Endothelial cell of umbilical vein (primary cell): ENCODE measurements around the gene FANCC. TPM values are rescaled to one million over a fixed set of nuclear protein-coding genes. Genes with fewer than 3 reads are reported as not detected.

ENCODE experiments used
- BruUV-seq: library from RNA; stranded (reverse); fragments of 400-500 nt; replicated peaks from 2 replicates; lab custom pipeline; 2021; lab: Mats Ljungman, UMichigan
- CTCF ChIA-PET: fragments of 300-600, 350-600 bp; sonication (Branson Sonifier 250); formaldehyde crosslinking; loops from one replicate; lab custom pipeline; 2021; ENCODE audit warnings: antibody characterized with exemption, inconsistent platforms; lab: Charles Lee
- POLR2A ChIA-PET: fragments of 300-600, 350-600 bp; sonication (Branson Sonifier 250); formaldehyde crosslinking; loops from one replicate; lab custom pipeline; 2021; ENCODE audit warnings: antibody characterized with exemption, inconsistent platforms; lab: Charles Lee
- DNase-seq: peaks from one replicate; pipeline ENCODE4 v3.0.0-alpha.2; 2011; ENCODE audit warnings: low read depth, low spot score
- FAIRE-seq: peaks from 2 replicates; lab custom pipeline; 2011; peaks lifted over from hg19 to GRCh38; lab: Jason Lieb, UNC
- H2AFZ ChIP-seq: 2 replicates; pipeline ENCODE4 v1.6.0; 2012; ENCODE audit warnings: low read depth, low read length, control low read depth, inconsistent platforms
- H3K27ac ChIP-seq: 2 replicates; pipeline ENCODE4 v1.5.1; 2011; ENCODE audit warnings: low read depth, mild to moderate bottlenecking, control low read depth, low read length, moderate library complexity; ENCODE audit not compliant: insufficient read depth
- H3K27me3 ChIP-seq, 2 experiments: 2 replicates each; pipeline versions ENCODE4 v1.6.0 to v1.6.1; 2011; ENCODE audit warnings: low read length in 2 of 2, mixed read lengths in 1 of 2; ENCODE audit not compliant: control insufficient read depth in 2 of 2, insufficient read depth in 2 of 2
- H3K36me3 ChIP-seq, 2 experiments: 2 replicates in 1 of 2; 3 replicates in 1 of 2; pipeline ENCODE4 v1.5.1; 2011; ENCODE audit warnings: low read length in 2 of 2, mild to moderate bottlenecking in 1 of 2, moderate library complexity in 1 of 2; ENCODE audit not compliant: control insufficient read depth in 2 of 2, insufficient read depth in 2 of 2; ENCODE audit errors: extremely low read depth in 1 of 2
- H3K4me1 ChIP-seq: 3 replicates; pipeline ENCODE4 v1.5.1; 2011; ENCODE audit warnings: mild to moderate bottlenecking, low read length; ENCODE audit not compliant: control insufficient read depth, insufficient read depth; ENCODE audit errors: extremely low read depth
- H3K4me2 ChIP-seq: 2 replicates; pipeline ENCODE4 v1.6.1; 2011; ENCODE audit warnings: low read length, control low read depth, mixed read lengths; ENCODE audit not compliant: insufficient read depth
- H3K4me3 ChIP-seq, 3 experiments: fragments of 200-600 bp in 1 of 3; sonication (generic), shearing (Covaris generic) in 1 of 3; replicated peaks in 1 of 3; 2 replicates each; pipeline ENCODE4 v1.5.1; 2011 to 2016; ENCODE audit warnings: control low read depth in 3 of 3, low read length in 3 of 3, mild to moderate bottlenecking in 2 of 3, inconsistent platforms in 1 of 3, low read depth in 1 of 3, moderate library complexity in 1 of 3; ENCODE audit not compliant: insufficient read depth in 1 of 3
- H3K79me2 ChIP-seq: 2 replicates; pipeline ENCODE4 v1.6.0; 2012; ENCODE audit warnings: low read length, inconsistent platforms; ENCODE audit not compliant: control insufficient read depth, insufficient read depth
- H3K9ac ChIP-seq: replicated peaks from 2 replicates; pipeline ENCODE3; 2011; ENCODE audit warnings: low read length, control low read depth; ENCODE audit not compliant: insufficient read depth; ENCODE audit errors: extremely low read depth
- H3K9me1 ChIP-seq: replicated peaks from 3 replicates; pipeline ENCODE4 v1.6.0; 2011; ENCODE audit warnings: mild to moderate bottlenecking, low read length; ENCODE audit not compliant: control insufficient read depth, insufficient read depth; ENCODE audit errors: extremely low read depth
- H3K9me3 ChIP-seq: replicated peaks from 2 replicates; pipeline ENCODE4 v1.5.1; 2012; ENCODE audit warnings: low read length, inconsistent platforms; ENCODE audit not compliant: control insufficient read depth, insufficient read depth
- H4K20me1 ChIP-seq: replicated peaks from 2 replicates; pipeline ENCODE3; 2011; ENCODE audit warnings: mild to moderate bottlenecking, low read length; ENCODE audit not compliant: control insufficient read depth, insufficient read depth; ENCODE audit errors: extremely low read depth
- CTCF ChIP-seq, 2 donors: IDR thresholded peaks; 1 replicate in 1 of 2; 2 replicates in 1 of 2; pipeline ENCODE4 v1.5.1; 2011; ENCODE audit warnings: low read length in 2 of 2, mild to moderate bottlenecking in 2 of 2, moderate library complexity in 2 of 2, control low read depth in 1 of 2, inconsistent platforms in 1 of 2, low read depth in 1 of 2; ENCODE audit not compliant: insufficient read depth in 1 of 2; ENCODE audit errors: extremely low read depth in 1 of 2
- EZH2 ChIP-seq: IDR thresholded peaks from 2 replicates; pipeline ENCODE4 v1.6.1; 2012; ENCODE audit warnings: borderline replicate concordance, low read depth, mild to moderate bottlenecking, moderate library complexity, low read length, inconsistent platforms; ENCODE audit not compliant: severe bottlenecking
- FOS ChIP-seq: IDR thresholded peaks from 2 replicates; pipeline ENCODE4 v1.6.1; 2011; ENCODE audit warnings: mild to moderate bottlenecking, low read length, moderate library complexity, borderline replicate concordance; ENCODE audit not compliant: insufficient read depth
- GATA2 ChIP-seq: IDR thresholded peaks from 2 replicates; pipeline ENCODE4 v1.7.0; 2011; ENCODE audit warnings: low read depth, mild to moderate bottlenecking, moderate library complexity, mixed read lengths, low read length; ENCODE audit not compliant: insufficient read length, insufficient read depth
- JUN ChIP-seq: IDR thresholded peaks from 2 replicates; pipeline ENCODE4 v1.6.1; 2011; ENCODE audit warnings: borderline replicate concordance, low read depth; ENCODE audit not compliant: insufficient read length, insufficient read depth
- MAX ChIP-seq: IDR thresholded peaks from 2 replicates; pipeline ENCODE4 v1.6.1; 2011; ENCODE audit not compliant: insufficient read depth, insufficient read length
- MYC ChIP-seq: IDR thresholded peaks from one replicate; pipeline ENCODE4 v1.6.1; 2011; ENCODE audit warnings: mild to moderate bottlenecking, low read depth, low read length
- POLR2A ChIP-seq: IDR thresholded peaks from 2 replicates; pipeline ENCODE4 v1.6.1; 2012; ENCODE audit warnings: low read depth, mild to moderate bottlenecking, control low read depth, low read length
- POLR2AphosphoS5 ChIP-seq: IDR thresholded peaks from 2 replicates; pipeline ENCODE4 v1.6.1; 2012; ENCODE audit warnings: low read depth, mild to moderate bottlenecking, control low read depth, low read length, moderate library complexity; ENCODE audit not compliant: insufficient read depth
- dilution Hi-C: fragments of 300-500 bp; cut with MboI; formaldehyde crosslinking; loops from one replicate; pipeline ENCODE4 v1.15.0; 2019; ENCODE audit warnings: low sequenced_read_pairs; ENCODE audit not compliant: extremely low pct_ligation_motif_present
- intact Hi-C: fragments of 100-400 bp; cut with micrococcal nuclease; formaldehyde crosslinking; loops from one replicate; pipeline ENCODE4 v1.10.0; 2022
- polyA plus RNA-seq, 4 experiments: library from polyadenylated mRNA; depleted of rRNA in 3 of 4; stranded (reverse) in 3 of 4; unstranded in 1 of 4; fragments of >200 nt; gene quantifications; 2 replicates each; pipeline versions ENCODE4 v1.2.1 to v1.2.3, GENCODE V29; 2011 to 2012; ENCODE audit warnings: missing spikeins in 1 of 4
- total RNA-seq: library from RNA; stranded (reverse); gene quantifications from 2 replicates; pipeline ENCODE4 v1.2.3, GENCODE V29; 2021

Gene FANCC
- total and polyA plus RNA-seq, 2 donors (not counting 3 experiments of a cell fraction or from before 2014, with no cell fraction given): 5.7 to 13.1 TPM

DNA sequence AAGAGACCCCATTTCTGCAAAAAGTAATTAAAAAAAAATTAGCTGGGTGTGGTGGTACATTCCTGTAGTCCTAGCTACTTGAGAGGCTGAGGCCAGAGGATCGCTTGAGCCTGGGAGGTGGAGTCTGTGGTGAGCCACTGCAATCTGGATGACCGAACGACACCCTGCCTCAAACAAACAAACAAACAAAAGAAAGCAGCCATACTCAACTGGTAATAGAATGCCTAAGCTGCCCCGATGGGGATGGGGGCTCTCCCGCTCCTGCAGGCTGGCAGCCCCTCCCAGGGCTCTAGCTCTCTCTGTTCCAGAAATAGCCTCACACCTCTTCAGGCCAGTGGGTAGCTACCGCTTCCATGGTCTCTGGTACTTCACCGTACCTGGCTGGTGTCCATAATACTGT is 241.8 kb downstream of the FANCC start:
- no peaks in the 10 kb centered on the region for H4K20me1 ChIP-seq

More for the DNA sequence above, 241.8 kb downstream of the FANCC start:
- no peak for DNase-seq
- Histone ChIP-seq H3K4me2 (no peak overlapping the region), H3K9me1 (no peaks in the 10 kb centered on the region), H3K4me3 (no peak overlapping the region), H3K9me3 (no peaks in the 10 kb centered on the region), H3K27me3 (no peaks in the 10 kb centered on the region), H3K79me2 (peaks cover 9% of the 10 kb centered on the region), H3K9ac (no peak overlapping the region), H2AFZ (no peak overlapping the region), H3K36me3 (peaks cover 0 to 12% of the 10 kb centered on the region in 2 experiments), H3K27ac (no peak overlapping the region), H3K4me1 (no peaks in the 10 kb centered on the region)
- BruUV-seq: no TSS peak
- POLR2A ChIA-PET: no interaction called here
- TF ChIP-seq MAX (no peak), POLR2A (no peak), FOS (no peak), MYC (no peak), EZH2 (no peak), JUN (no peak), GATA2 (no peak), POLR2AphosphoS5 (no peak), CTCF (IDR thresholded peaks at IDR 0.05; ENCODE audit: extremely low read depth in 1 of 2, insufficient read depth in 1 of 2, low read depth in 1 of 2, low read length in 2 of 2) (no peak)
- intact Hi-C loops (no loop called here), dilution Hi-C loops (no loop called here)
- CTCF ChIA-PET: interaction anchor here (1.0 to 1.3 kb wide), 2 partner anchors 18 to 292 kb away, joined by 3 to 4 read pairs; no protein-coding TSS in a partner anchor
- no peak for FAIRE-seq
